ENCODE data around the gene LRRC3. TPM values are rescaled to one million over a fixed set of nuclear protein-coding genes. Genes with fewer than 3 reads are reported as not detected.
"Not testable (repeated sequence)": the region's sequence is repeated elsewhere in the genome, so short reads cannot be mapped to it uniquely, and the experiment has no call there.

Gene LRRC3
- polyA plus RNA-seq, 3 donors = 4.6 to 5.6 (median 5.2) TPM

DNA sequence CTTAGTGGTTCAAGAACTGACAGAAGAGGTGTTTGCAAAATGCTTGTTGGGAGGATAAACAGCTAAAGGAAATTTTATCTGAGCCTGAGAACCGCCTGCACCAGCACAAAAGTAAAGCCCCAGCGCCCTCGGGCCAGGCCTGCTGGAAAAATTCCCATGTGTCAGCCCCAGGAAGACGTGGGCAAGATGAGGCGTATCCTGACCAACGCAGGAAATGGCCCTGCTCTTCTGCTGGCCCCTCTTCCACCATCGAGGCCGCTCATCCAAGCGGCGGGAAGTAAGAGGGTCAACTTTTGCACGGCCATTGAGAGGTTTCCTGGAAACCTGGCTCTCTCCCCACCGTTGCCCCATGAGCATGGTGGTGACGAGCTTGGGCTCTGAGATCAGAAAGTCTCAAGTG, 39.6 kb downstream of the LRRC3 start:
- DNase-seq = no peak

DNA sequence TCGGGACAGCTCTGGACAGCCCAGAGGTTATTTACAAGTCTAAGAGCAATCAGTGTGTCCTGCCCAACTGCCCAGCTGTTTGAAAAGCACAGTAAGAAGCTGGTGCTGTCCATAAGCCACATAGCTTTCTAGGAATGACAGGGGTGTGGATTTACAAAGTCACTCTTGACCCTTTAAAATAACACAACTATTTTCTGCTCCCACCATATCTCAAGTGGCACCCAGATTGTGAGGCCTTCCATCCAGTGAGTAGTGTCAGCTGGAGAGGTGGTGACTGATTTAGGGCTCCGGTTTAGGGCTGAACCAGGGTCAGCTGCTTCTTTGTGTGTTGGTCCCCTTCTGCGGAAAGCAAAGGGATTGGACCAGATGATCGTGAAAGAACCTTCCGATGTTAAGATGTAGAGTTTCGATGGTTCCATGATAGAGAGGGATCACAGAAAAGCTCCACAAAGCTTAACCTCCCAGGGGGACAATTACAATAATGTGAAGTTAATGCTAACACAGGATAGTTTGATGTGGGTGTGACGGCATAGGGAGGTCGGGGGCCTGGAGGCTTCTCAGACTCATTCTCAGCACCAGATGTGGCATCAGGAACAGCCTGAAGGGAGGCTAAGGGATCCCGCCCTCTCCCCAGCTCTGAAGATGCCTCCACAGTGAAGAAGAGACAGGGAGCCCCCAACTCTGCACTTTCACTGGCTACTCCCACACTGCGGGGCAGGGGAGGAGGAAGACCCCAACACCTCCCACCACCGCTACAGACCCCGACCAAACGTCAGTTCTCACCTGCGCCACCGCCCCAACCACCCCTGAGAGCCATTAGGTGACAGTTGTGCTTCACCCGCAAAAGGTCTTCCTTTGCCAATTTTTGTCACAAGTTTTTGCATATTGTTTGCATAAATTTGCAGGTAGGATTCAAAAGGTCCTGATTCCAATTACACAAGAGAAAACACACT, 40.6 kb downstream of the LRRC3 start:
- DNase-seq = no peak

GRCh38 chr21:44496564-44497550, 41.5 kb downstream of the LRRC3 start:
- DNase-seq = no peak

GRCh38 chr21:44497703-44498126, 42.4 kb downstream of the LRRC3 start:
- DNase-seq = no peak

DNA sequence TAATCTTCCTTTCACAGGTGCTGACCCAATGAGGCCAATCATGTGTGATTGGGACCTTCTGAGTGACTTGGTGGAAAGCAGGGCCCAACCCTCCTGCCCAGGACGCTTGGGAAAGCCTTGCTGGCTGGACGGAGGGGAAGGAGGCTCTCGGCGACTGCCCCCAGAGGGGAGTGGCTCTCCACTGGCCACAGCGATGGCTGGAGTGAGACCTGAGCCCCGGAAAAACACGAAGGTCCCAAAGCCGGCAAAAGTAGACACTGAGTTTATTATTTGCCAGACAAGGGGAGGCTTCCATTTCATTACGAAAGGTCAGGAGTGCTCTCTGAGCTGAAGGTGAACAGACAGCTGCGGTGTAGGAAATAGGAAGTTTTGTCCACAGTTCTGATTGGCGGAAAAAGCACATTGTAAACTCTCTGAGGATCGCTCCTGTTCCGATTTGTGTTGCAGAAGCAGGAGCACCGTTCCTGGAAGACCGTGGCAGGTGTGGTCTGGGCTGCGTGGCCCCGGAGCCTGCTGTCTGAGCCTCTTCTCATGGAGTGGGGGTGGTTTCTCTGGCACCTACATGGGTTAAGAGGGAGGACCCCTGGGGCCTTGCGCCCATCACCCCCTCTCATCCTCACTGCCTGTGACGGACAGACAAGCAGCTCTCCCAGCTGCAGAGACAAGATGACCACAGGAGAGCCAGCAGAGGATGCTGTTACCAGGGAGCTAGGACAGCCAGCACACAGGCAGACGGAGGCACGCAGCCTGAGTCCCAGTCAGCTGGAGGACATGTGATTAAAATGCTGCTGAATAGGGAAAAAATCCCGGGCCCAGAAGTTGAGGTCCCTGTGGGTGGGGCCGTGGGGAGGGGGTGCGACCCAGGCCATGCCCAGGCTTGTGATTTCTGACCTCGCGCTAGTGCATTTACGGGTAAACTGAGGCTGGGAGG, 43.2 kb downstream of the LRRC3 start:
- DNase-seq = no peak

GRCh38 chr21:44499211-44499560, 43.9 kb downstream of the LRRC3 start:
- no peak for DNase-seq

- DNase-seq = no peak
These were observed 44.3 kb downstream of the LRRC3 start for GRCh38 chr21:44499631-44500030.

DNA sequence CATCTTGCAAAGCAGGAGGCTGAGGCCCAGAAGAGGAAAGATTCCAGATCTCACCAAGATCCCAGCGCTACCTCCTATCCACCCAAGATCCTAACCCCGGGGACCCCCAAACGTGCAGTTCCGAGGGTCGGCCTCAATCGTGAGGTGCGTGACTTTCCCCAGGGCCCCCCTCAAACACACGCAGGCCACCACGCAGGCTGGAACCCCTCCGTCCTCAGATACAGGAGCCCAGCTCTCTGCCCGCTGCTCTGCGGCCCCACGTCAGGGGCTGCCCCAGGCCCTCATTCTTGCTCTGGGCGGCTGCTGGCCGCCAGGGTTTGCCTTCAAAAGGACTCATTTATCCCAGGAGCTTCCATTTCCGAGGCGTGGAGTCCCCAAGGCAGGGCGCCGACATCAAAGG, 44.8 kb downstream of the LRRC3 start:
- no peak for DNase-seq

DNA sequence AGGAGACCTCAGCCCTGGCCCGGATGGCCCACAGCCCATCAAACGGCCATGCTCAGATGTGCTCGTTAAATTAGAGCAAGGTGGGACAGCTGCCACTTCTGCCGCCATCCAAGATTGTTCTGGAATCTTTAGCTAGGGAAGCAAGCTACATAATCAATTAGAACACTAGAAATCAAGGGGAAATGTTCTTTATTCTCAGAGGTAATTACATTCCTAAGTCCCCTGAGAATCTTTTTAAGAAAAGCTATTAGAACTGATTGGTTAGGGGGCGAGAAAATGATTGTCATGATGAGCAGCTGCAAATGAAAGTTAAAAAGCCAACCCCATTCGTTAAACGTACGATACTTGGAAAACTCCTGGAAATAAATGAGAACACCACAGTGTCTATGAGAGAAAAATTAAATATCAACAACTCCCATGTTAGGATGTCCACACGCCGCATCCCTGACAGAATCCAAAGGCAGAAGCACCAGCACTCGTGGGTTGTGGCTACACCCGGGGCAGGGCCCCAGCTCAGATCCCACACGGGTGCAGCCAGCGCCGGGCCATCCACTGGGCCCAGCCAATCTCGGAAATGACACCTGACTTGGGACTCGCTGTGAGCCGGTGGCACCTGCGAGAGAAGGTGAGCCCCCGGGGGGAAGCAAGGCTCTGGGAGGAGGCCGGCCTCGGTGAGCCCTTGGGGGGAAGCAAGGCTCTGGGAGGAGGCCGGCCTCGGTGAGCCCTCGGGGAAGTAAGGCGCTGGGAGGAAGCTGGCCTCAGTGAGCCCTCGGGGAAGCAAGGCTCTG, 47.1 kb downstream of the LRRC3 start:
- DNase-seq = no peak

GRCh38 chr21:44503006-44503889, 47.9 kb downstream of the LRRC3 start:
- not testable (repeated sequence) for DNase-seq

GRCh38 chr21:44503901-44504399, 48.6 kb downstream of the LRRC3 start:
- DNase-seq = no peak

DNA sequence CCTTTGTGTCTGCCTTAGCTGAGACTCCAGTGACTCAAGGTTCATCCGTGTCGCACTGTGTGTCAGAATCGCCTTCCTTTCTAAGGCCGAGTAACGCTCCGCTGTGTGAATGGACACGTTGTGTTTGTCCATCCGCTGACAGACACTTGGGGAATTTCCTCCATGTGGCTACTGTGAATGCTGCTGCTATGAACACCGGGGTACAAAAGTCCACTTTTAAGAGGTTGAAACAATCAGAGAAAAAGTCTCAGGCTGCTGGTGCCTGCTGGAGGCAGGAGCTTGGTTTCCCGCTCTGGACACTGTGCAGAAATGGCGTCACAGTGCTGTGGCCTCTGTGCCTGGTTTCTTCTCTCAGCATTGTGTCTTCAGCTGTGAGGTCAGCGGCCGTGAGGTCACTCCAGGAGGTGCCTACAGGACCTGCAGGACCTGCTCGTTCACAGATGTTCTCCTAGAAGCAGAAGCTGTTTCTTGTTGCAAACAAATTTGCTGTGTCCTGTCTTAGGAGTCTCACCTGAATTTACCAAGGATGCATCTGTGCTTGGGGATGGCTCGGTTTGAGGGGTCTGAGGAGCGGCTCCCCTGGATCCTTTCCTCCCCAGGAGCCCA, 50.5 kb downstream of the LRRC3 start:
- DNase-seq = no peak

DNA sequence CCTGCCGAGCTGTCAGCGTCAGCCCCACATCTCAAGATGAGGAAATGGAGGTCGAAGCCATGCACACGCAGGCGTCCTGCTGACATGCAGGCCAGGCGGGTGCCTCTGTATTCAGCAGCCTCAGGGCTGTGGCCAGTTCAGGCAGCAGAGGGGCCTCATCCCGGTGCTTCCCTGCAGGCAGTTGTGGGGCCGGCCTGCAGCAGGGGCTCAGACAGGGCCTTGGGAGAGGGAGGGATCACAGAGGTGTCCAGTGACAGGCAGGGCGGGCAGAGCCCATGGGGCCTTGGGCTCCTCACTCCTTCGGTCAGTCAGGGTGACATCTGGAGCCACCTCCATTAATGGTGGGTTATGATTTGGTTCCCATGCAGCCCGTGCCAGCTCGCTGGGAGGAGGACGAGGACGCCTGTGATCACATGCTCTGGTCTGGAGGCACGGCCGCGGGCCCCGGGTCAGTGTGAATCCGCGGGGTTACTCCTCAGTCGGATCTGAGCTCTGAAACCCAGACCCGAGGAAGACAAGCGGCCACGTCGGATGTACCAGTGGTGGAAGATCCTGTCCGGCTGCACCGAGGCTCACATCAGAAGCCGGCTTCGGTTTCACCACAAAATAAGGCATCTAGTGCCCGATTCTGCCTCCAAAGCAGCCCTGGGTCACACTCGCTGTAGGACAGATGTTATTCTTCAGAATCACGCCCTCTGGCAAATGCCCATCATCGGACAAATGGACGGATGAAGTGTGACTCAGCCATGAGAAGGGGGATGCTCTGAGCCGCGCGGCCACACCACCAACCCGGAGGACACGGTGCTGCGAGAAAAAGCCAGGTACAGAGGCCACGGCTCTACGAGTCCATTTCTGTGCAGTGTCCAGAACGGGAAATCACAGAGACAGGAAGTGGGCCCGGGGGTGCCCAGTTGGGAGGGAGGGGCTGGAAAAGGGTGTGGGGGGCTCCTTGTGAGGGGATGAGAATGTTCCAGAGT, 51.3 kb downstream of the LRRC3 start:
- no peak for DNase-seq

DNA sequence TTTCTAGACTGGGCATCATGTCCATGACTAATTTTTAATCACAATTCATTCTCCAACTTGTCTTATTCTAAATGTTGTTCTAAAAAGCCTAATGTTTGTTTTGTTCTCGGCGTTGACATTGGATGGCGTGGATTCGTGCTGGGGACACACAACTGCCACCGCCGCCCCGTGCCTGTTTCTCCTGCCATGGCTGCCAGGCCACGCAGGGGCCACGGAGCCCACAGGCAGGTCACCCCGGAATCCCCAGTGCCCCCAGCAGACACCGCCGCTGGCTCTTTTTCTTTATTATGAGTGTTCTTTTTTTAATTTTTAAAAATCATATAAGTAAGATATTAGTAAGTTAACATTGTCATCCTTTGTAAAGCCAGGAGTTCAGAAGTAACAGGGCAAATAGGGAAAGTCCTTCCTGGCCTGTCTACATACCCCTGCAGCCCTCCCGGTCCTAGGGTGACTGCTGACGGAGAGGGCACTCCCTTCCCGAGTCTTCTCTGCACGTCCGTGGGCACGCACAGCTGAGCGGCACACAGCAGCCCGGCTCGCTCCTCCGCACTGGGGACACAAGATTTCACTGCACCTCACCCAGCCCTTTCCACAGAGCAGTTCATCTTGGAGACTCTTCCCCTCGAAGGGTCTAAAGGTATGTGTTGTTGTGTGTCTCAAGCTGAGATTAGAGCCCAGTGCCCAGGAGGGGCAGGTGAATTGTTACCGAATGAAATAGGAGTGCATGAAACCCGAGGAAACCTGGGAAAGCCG, 52.5 kb downstream of the LRRC3 start:
- no peak for DNase-seq

- DNase-seq = no peak
These were observed 53.1 kb downstream of the LRRC3 start for GRCh38 chr21:44508426-44508710.

- no peak for DNase-seq
These were observed 53.6 kb downstream of the LRRC3 start for GRCh38 chr21:44508711-44509445.
